Activated naive CD8-positive, alpha-beta T cell (primary cell): Measurements from ENCODE around the gene ZKSCAN5.
"Not testable (repeated sequence)": the region's sequence is repeated elsewhere in the genome, so short reads cannot be mapped to it uniquely, and the experiment has no call there.

Source experiments
- H3K27ac Mint-ChIP-seq: one replicate; pipeline ENCODE4 v1.8.0; 2021; ENCODE audit warnings: mixed read lengths
- H3K27me3 Mint-ChIP-seq: one replicate; pipeline ENCODE4 v1.8.0; 2021; ENCODE audit warnings: mixed read lengths
- H3K36me3 Mint-ChIP-seq: one replicate; pipeline ENCODE4 v1.8.0; 2021; ENCODE audit warnings: mixed read lengths
- H3K4me1 Mint-ChIP-seq: one replicate; pipeline ENCODE4 v1.8.0; 2021; ENCODE audit warnings: low read depth, mixed read lengths
- H3K4me3 Mint-ChIP-seq: one replicate; pipeline ENCODE4 v1.8.0; 2021; ENCODE audit warnings: mild to moderate bottlenecking, mixed read lengths
- H3K9me3 Mint-ChIP-seq: one replicate; pipeline ENCODE4 v1.8.0; 2021; ENCODE audit warnings: low read depth, mixed read lengths

The ZKSCAN5 gene

GRCh38 chr7:99478464-99479440, 25.7 kb upstream of the ZKSCAN5 start:
- Mint-ChIP-seq H3K4me3 (no peak overlapping the region), H3K27me3 (no peaks in the 10 kb centered on the region), H3K9me3 (no peaks in the 10 kb centered on the region), H3K4me1 (peaks cover 22% of the 10 kb centered on the region), H3K27ac (no peak overlapping the region), H3K36me3 (peaks cover 3% of the 10 kb centered on the region)

GRCh38 chr7:99485094-99485493, 19.4 kb upstream of the ZKSCAN5 start:
- H3K36me3 Mint-ChIP-seq, result peaks cover 10% of the 10 kb centered on the region
- H3K4me1 Mint-ChIP-seq, result peaks cover 2% of the 10 kb centered on the region
- H3K9me3 Mint-ChIP-seq, result no peaks in the 10 kb centered on the region
- no peak overlapping the region for H3K4me3 Mint-ChIP-seq
- no peaks in the 10 kb centered on the region for H3K27me3 Mint-ChIP-seq
- H3K27ac Mint-ChIP-seq, result peak overlapping the region; percentile 55

- H3K9me3 Mint-ChIP-seq, result peaks cover 8% of the 10 kb centered on the region
- H3K27ac Mint-ChIP-seq, result peak overlapping the region; percentile 11
- H3K36me3 Mint-ChIP-seq, result peaks cover 26% of the 10 kb centered on the region
- H3K4me3 Mint-ChIP-seq, result no peak overlapping the region
- H3K27me3 Mint-ChIP-seq, result no peaks in the 10 kb centered on the region
- H3K4me1 Mint-ChIP-seq, result peaks cover 2% of the 10 kb centered on the region
Measured at GRCh38 chr7:99489235-99489634, 15.2 kb upstream of the ZKSCAN5 start.

- Mint-ChIP-seq H3K27me3 (no peaks in the 10 kb centered on the region), H3K36me3 (peaks cover 24% of the 10 kb centered on the region), H3K4me3 (no peak overlapping the region), H3K4me1 (peaks cover 2% of the 10 kb centered on the region), H3K9me3 (peaks cover 8% of the 10 kb centered on the region), H3K27ac (peak overlapping the region; percentile 28)
Measured at GRCh38 chr7:99490878-99491277, 13.6 kb upstream of the ZKSCAN5 start.

- H3K27me3 Mint-ChIP-seq, result no peaks in the 10 kb centered on the region
- no peak overlapping the region for H3K27ac Mint-ChIP-seq
Measured at GRCh38 chr7:99493823-99494222, 10.6 kb upstream of the ZKSCAN5 start.

GRCh38 chr7:99497766-99498545, 6.5 kb upstream of the ZKSCAN5 start:
- H3K36me3 Mint-ChIP-seq, result peaks cover 20% of the 10 kb centered on the region

More at GRCh38 chr7:99493823-99494222, 10.6 kb upstream of the ZKSCAN5 start:
- no peak overlapping the region for H3K4me3 Mint-ChIP-seq
- H3K36me3 Mint-ChIP-seq, result peaks cover 30% of the 10 kb centered on the region
- H3K4me1 Mint-ChIP-seq, result peaks cover 18% of the 10 kb centered on the region
- H3K9me3 Mint-ChIP-seq, result peaks cover 8% of the 10 kb centered on the region

GRCh38 chr7:99498546-99498944, 5.9 kb upstream of the ZKSCAN5 start:
- H3K9me3 Mint-ChIP-seq, result peaks cover 7% of the 10 kb centered on the region
- peak overlapping the region; percentile 99 for H3K4me3 Mint-ChIP-seq
- H3K27me3 Mint-ChIP-seq, result no peaks in the 10 kb centered on the region
- peaks cover 27% of the 10 kb centered on the region for H3K4me1 Mint-ChIP-seq
- peak overlapping the region; percentile 99 for H3K27ac Mint-ChIP-seq
- peaks cover 17% of the 10 kb centered on the region for H3K36me3 Mint-ChIP-seq

More at GRCh38 chr7:99497766-99498545, 6.5 kb upstream of the ZKSCAN5 start:
- Mint-ChIP-seq H3K4me1 (peaks cover 27% of the 10 kb centered on the region), H3K27ac (peak overlapping the region; percentile 69), H3K9me3 (peaks cover 8% of the 10 kb centered on the region), H3K27me3 (no peaks in the 10 kb centered on the region), H3K4me3 (peak overlapping the region; percentile 99)

- Mint-ChIP-seq H3K36me3 (peaks cover 9% of the 10 kb centered on the region), H3K4me1 (peaks cover 27% of the 10 kb centered on the region), H3K27ac (peak overlapping the region; percentile 99), H3K27me3 (no peaks in the 10 kb centered on the region), H3K4me3 (peak overlapping the region; percentile 99), H3K9me3 (no peaks in the 10 kb centered on the region)
Measured at GRCh38 chr7:99499371-99499720, 5.1 kb upstream of the ZKSCAN5 start.

GRCh38 chr7:99499721-99500636, 4.5 kb upstream of the ZKSCAN5 start, which contains the start of gene ZNF394:
Gene ZNF394, minus strand, starts transcription at chr7:99500281. Its CDS starts 188 bp downstream, at chr7:99500093.
- H3K27ac Mint-ChIP-seq, result peak within 1 kb of the TSS; percentile 99
- no peaks in the 10 kb centered on the region for H3K27me3 Mint-ChIP-seq
- H3K4me3 Mint-ChIP-seq, result peak within 1 kb of the TSS; percentile 99
- peaks cover 27% of the 10 kb centered on the region for H3K4me1 Mint-ChIP-seq
- no peaks in the 10 kb centered on the region for H3K9me3 Mint-ChIP-seq
- H3K36me3 Mint-ChIP-seq, result peaks cover 8% of the 10 kb centered on the region

GRCh38 chr7:99500637-99501009, 3.8 kb upstream of the ZKSCAN5 start:
- Mint-ChIP-seq H3K4me1 (peaks cover 30% of the 10 kb centered on the region), H3K4me3 (peak overlapping the region; percentile 99), H3K27me3 (no peaks in the 10 kb centered on the region), H3K9me3 (no peaks in the 10 kb centered on the region), H3K36me3 (peaks cover 8% of the 10 kb centered on the region), H3K27ac (peak overlapping the region; percentile 99)

GRCh38 chr7:99501236-99501635, 3.2 kb upstream of the ZKSCAN5 start:
- H3K4me3 Mint-ChIP-seq, result peak overlapping the region; percentile 99
- not testable (repeated sequence) for H3K27ac Mint-ChIP-seq, H3K27me3 Mint-ChIP-seq, H3K9me3 Mint-ChIP-seq, H3K36me3 Mint-ChIP-seq
- peaks cover 33% of the 10 kb centered on the region for H3K4me1 Mint-ChIP-seq

GRCh38 chr7:99504281-99504602, 220 bp upstream of the ZKSCAN5 start:
- no peaks in the 10 kb centered on the region for H3K27me3 Mint-ChIP-seq
- H3K36me3 Mint-ChIP-seq, result peaks cover 3% of the 10 kb centered on the region
- H3K4me3 Mint-ChIP-seq, result peak overlapping the region; percentile 100
- peaks cover 28% of the 10 kb centered on the region for H3K4me1 Mint-ChIP-seq
- peak overlapping the region; percentile 100 for H3K27ac Mint-ChIP-seq
- no peaks in the 10 kb centered on the region for H3K9me3 Mint-ChIP-seq

- Mint-ChIP-seq H3K27me3 (no peaks in the 10 kb centered on the region), H3K4me1 (peaks cover 26% of the 10 kb centered on the region), H3K9me3 (no peaks in the 10 kb centered on the region), H3K4me3 (peak overlapping the region; percentile 100), H3K27ac (peak overlapping the region; percentile 100), H3K36me3 (peaks cover 3% of the 10 kb centered on the region)
Measured at GRCh38 chr7:99505324-99505662, 831 bp downstream of the ZKSCAN5 start.

GRCh38 chr7:99514050-99514449, 9.6 kb downstream of the ZKSCAN5 start:
- no peaks in the 10 kb centered on the region for H3K27me3 Mint-ChIP-seq
- H3K9me3 Mint-ChIP-seq, result no peaks in the 10 kb centered on the region
- peaks cover 3% of the 10 kb centered on the region for H3K36me3 Mint-ChIP-seq
- peaks cover 8% of the 10 kb centered on the region for H3K4me1 Mint-ChIP-seq
- no peak overlapping the region for H3K4me3 Mint-ChIP-seq
- no peak overlapping the region for H3K27ac Mint-ChIP-seq
